DND-41 (cell line): Measurements from ENCODE around the gene RIT1.

Source experiments
- ATAC-seq: fragments of 200-7000 bp; cut with Tn5 transposase; 3 replicates; pipeline ENCODE4 v1.9.1; 2021; ENCODE audit warnings: low read depth; ENCODE audit not compliant: insufficient read depth
- DNase-seq: peaks from one replicate; pipeline ENCODE4 v3.0.0-alpha.2; 2020
- H2AFZ ChIP-seq: 2 replicates; pipeline ENCODE4 v1.6.0; 2012; ENCODE audit warnings: low read depth, low read length
- H3K27ac ChIP-seq: 2 replicates; pipeline ENCODE4 v1.5.1; 2012; ENCODE audit warnings: low read length, inconsistent platforms
- H3K27me3 ChIP-seq: fragments of 200-600 bp; sonication (generic); 2 replicates; pipeline ENCODE4 v1.6.0; 2012; ENCODE audit warnings: low read length, mild to moderate bottlenecking, inconsistent platforms; ENCODE audit not compliant: insufficient read depth, poor library complexity
- H3K36me3 ChIP-seq: 2 replicates; pipeline ENCODE4 v1.5.1; 2012; ENCODE audit warnings: low read length, inconsistent platforms; ENCODE audit not compliant: insufficient read depth
- H3K4me1 ChIP-seq: 2 replicates; pipeline ENCODE4 v1.5.1; 2012; ENCODE audit warnings: mild to moderate bottlenecking, low read length; ENCODE audit not compliant: insufficient read depth
- H3K4me2 ChIP-seq: 2 replicates; pipeline ENCODE4 v1.6.0; 2012; ENCODE audit warnings: mild to moderate bottlenecking, moderate library complexity, low read length, inconsistent platforms; ENCODE audit not compliant: insufficient read depth
- H3K4me3 ChIP-seq, 2 experiments: fragments of 200-600 bp in 1 of 2; shearing (Covaris generic) in 1 of 2; 2 replicates each; pipeline ENCODE4 v1.5.1; 2012 to 2016; ENCODE audit warnings: inconsistent platforms in 2 of 2, low read length in 2 of 2, mild to moderate bottlenecking in 2 of 2, low read depth in 1 of 2, moderate library complexity in 1 of 2
- H3K79me2 ChIP-seq: 2 replicates; pipeline ENCODE4 v1.6.0; 2012; ENCODE audit warnings: low read length, inconsistent platforms; ENCODE audit not compliant: insufficient read depth
- H3K9ac ChIP-seq: 2 replicates; pipeline ENCODE4 v1.6.0; 2012; ENCODE audit warnings: low read depth, mild to moderate bottlenecking, inconsistent platforms, low read length, moderate library complexity
- H3K9me3 ChIP-seq: 2 replicates; pipeline ENCODE4 v1.5.1; 2012; ENCODE audit warnings: low read length, moderate library complexity, mild to moderate bottlenecking, inconsistent platforms; ENCODE audit not compliant: insufficient read depth, severe bottlenecking
- H4K20me1 ChIP-seq: 2 replicates; pipeline ENCODE4 v1.6.0; 2012; ENCODE audit warnings: low read length; ENCODE audit not compliant: insufficient read depth
- CTCF ChIP-seq: IDR thresholded peaks from 2 replicates; pipeline ENCODE4 v1.5.1; 2012; ENCODE audit warnings: borderline replicate concordance, low read length, moderate library complexity, mild to moderate bottlenecking; ENCODE audit not compliant: poor library complexity, severe bottlenecking; ENCODE audit errors: extremely low read depth
- EZH2 ChIP-seq: IDR thresholded peaks from 3 replicates; pipeline ENCODE4 v1.6.1; 2012; ENCODE audit warnings: borderline replicate concordance, low read depth, mild to moderate bottlenecking, moderate library complexity, low read length, inconsistent platforms; ENCODE audit not compliant: severe bottlenecking

Gene RIT1

GRCh38 chr1:155954645-155955044 lies 43.5 kb upstream of the RIT1 start:
- no peak for TF ChIP-seq CTCF
- no peak for TF ChIP-seq EZH2
- DNase-seq (no peak), ATAC-seq (no peak)
- H3K79me2 ChIP-seq = no peaks in the 10 kb centered on the region; the same call in 1 of the 2 replicates
- H3K9me3 ChIP-seq = no peaks in the 10 kb centered on the region
- peaks cover 19% of the 10 kb centered on the region for H4K20me1 ChIP-seq
- H3K4me1 ChIP-seq = no peaks in the 10 kb centered on the region
- no peak overlapping the region for H3K4me3 ChIP-seq
- H3K4me2 ChIP-seq = no peak overlapping the region
- H2AFZ ChIP-seq = no peak overlapping the region
- H3K27me3 ChIP-seq = no peaks in the 10 kb centered on the region
- no peak overlapping the region for H3K27ac ChIP-seq
- peaks cover 89% of the 10 kb centered on the region for H3K36me3 ChIP-seq
- no peak overlapping the region for H3K9ac ChIP-seq

GRCh38 chr1:155952505-155952890 lies 41.3 kb upstream of the RIT1 start:
- no peak overlapping the region for H3K4me2 ChIP-seq
- no peak overlapping the region for H3K4me3 ChIP-seq
- no peak overlapping the region for H3K27ac ChIP-seq
- no peak overlapping the region for H3K9ac ChIP-seq
- H3K36me3 ChIP-seq = peaks cover 83% of the 10 kb centered on the region
- H4K20me1 ChIP-seq = peaks cover 23% of the 10 kb centered on the region
- no peak for ATAC-seq
- no peaks in the 10 kb centered on the region for H3K9me3 ChIP-seq
- no peak overlapping the region for H2AFZ ChIP-seq
- no peaks in the 10 kb centered on the region for H3K27me3 ChIP-seq
- TF ChIP-seq CTCF (no peak), EZH2 (no peak)
- H3K79me2 ChIP-seq = no peaks in the 10 kb centered on the region; the same call in 1 of the 2 replicates
- no peaks in the 10 kb centered on the region for H3K4me1 ChIP-seq
- DNase-seq = no peak

DNA sequence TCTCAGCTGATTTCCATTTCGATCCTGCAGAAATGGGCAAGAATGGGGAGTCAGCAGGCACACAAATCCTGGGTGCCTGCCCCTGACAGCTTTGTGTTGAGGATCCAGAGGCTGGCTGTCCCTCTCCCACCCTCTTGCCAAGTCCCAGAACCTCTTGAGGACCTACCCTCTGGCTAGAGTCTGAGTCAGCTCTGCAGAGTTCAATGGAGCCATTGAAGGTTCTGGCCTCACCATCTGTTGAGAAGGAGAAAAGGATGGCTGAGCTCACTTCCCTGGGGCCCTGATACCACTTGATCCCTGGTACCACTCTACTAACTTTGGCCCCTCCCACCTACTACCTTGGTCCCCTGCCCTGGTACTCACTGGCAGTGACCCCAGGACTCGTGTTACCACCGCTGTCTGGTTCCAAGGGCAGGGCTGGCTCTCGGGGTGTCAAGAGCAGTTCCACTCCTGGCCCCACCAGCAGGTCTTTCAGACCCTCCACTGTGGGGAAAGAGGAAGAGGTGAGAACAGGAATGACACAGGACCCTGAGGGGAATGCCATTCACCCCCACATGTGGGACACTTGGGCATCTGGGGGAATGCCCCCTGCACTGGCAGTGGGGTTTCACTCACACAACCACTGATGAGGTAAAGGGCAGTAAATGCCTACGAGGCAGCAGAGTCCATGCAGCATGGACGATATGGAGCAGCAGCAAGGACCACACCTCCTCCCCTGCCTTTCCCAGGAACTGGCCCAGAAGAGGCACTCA lies 40.8 kb upstream of the RIT1 start:
- no peaks in the 10 kb centered on the region for H3K4me1 ChIP-seq

More for the DNA sequence above, 40.8 kb upstream of the RIT1 start:
- Histone ChIP-seq H3K4me2 (no peak overlapping the region), H4K20me1 (peaks cover 23% of the 10 kb centered on the region), H3K4me3 (no peak overlapping the region), H3K9ac (no peak overlapping the region), H3K36me3 (peaks cover 83% of the 10 kb centered on the region), H3K9me3 (no peaks in the 10 kb centered on the region), H3K79me2 (no peaks in the 10 kb centered on the region; the same call in 1 of the 2 replicates), H2AFZ (no peak overlapping the region), H3K27me3 (no peaks in the 10 kb centered on the region), H3K27ac (no peak overlapping the region)
- no peak for TF ChIP-seq CTCF
- no peak for TF ChIP-seq EZH2
- DNase-seq (no peak), ATAC-seq (no peak; the same call in 2 of the 3 replicates)
